IPS-18c (cell line): ENCODE measurements around the gene ALOX15B.
A peak's percentile ranks its signal among the peaks of the same experiment; 100 is the strongest.
"Not testable (repeated sequence)": the region's sequence is repeated elsewhere in the genome, so short reads cannot be mapped to it uniquely, and the experiment has no call there.

Source experiments
- H3K4me3 ChIP-seq: 2 replicates; pipeline ENCODE4 v1.7.0; 2013; ENCODE audit warnings: low read depth, mild to moderate bottlenecking, low read length, moderate library complexity; ENCODE audit not compliant: insufficient read depth
- H3K9me3 ChIP-seq: one replicate; pipeline ENCODE4 v1.6.1; 2013; ENCODE audit warnings: mild to moderate bottlenecking, low read length, moderate library complexity; ENCODE audit not compliant: control insufficient read depth, insufficient read depth

ALOX15B gene

DNA sequence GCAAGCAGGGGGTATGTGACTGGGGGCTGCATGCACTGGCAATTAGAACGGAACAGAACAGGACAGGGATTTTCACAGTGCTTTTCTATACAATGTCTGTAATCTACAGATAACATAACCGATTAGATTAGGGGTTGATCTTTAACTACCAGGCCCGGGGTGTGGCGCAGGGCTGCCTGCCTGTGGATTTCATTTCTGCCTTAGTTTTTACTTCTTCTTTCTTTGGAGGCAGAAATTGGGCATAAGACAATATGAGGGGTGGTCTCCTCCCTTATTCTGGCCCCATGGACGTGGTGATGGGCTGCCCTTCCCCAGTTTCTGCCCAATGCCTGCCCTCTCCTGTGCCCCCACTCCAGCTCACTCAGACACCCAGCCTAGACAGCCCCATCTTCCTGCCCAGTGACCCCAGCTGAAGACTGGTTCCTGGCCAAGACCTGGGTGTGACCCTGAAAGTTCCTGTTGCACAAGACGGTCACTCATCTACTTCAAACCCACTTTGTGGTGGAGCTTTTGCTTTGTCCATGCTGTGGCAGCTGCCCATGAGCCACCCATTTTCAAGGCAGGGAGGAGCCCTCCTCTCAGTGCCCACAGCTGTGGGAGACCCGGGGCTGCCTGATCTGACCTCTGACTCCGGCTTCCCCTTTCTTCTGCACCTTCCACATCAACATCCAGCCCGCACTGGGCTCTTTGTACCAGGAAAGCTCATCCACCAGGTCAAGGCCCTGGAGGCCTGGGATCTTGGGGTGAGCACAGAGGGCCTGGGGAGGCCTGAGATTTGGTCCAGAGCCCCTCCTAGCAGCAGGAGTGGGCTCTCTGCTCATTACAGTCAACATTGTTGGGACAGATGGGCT, 30.1 kb downstream of the ALOX15B start:
- Histone ChIP-seq H3K4me3 (no peak overlapping the region), H3K9me3 (no peaks in the 10 kb centered on the region)

DNA sequence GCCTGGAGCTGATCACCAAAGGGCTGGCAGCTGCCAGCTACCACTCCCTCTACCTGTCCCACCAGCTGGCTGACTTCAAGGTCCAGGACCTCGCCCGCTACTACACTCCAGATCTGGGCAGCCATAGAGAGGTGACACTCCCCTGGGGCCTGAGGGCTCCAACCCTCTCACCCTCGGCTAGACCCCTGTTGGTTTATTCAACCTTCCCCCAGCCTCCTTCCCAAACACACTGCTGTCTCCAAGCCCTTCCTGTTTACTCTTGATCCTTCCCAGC, 30.7 kb downstream of the ALOX15B start:
- H3K9me3 ChIP-seq = no peaks in the 10 kb centered on the region
- no peak overlapping the region for H3K4me3 ChIP-seq

DNA sequence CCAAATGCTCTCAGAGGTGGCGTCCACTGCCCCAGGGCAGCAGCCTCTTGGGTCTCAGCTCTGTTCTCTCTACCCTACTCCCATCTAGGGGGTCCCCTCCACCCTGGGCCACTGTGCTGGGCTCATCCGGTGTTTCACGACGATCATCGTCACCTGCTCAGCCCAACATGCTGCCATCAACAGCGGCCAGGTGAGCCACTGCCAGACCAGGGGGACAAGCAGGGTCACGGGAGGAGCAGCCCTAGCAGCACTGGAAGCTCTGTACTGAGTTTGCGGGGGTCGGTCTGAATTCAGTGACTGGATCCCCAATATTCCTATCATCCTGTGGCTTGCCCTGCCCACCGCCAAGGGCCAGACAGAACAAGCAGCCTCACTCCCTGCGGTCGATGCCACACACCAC, 32.6 kb downstream of the ALOX15B start:
- no peak overlapping the region for H3K4me3 ChIP-seq

DNA sequence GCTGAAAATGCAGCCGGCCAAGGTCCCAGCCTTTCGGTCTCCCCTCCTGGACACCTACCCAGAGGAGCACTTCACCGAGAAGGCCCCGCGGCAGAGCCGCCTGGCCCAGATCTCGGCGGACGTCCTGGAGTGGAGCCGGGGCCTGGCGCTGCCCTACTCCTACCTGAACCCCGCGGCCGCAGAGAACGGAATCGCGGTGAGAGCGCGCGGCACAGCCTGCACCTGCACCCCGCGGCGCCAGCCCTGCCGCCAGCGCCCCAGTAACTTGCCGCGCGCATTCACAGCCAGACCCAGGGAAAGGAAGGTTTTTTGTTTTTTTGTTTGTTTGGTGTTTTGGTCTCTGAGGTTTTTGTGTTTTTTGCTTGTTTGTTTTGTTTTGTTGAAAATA, 33.5 kb downstream of the ALOX15B start:
- no peaks in the 10 kb centered on the region for H3K9me3 ChIP-seq
- peak overlapping the region; percentile 42; the same call in 1 of the 2 replicates for H3K4me3 ChIP-seq

More for the DNA sequence above, 32.6 kb downstream of the ALOX15B start:
- H3K9me3 ChIP-seq = no peaks in the 10 kb centered on the region

DNA sequence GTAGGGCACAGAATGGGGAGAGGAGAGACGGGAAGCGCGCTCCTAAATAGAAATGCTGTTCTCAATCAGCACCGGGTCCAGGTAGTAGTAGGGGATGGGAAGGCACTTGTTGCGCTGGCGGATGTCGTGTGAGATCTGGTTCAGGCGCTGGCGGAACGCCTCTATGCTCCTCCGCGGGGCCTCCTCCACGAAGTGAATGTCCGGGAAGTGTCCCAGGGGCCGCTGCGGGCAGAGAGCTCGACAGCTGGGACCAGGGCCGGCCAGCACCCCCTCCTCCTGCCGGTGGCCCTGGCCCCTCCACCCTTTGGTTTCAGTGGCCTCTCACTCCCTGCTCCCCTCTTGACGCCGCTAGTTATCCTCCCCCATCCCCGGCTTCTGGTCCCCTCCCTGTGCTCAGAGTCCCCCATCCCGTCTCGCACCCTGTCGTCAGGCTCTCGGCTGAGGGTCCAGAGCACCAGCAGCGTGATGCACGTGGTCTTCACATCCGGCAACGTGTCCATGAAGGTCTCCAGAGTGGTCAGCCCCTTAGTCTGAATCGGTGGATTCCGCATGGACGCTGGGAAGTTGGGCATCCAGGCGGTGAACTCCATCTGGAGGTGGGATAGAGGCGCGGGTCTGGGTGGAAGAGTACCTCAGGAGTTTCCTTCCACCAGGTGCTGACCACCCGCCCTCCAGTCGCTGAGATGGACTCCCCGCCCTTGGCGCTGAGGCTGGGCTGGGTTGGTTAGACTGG, 34.0 kb downstream of the ALOX15B start:
- H3K4me3 ChIP-seq = peak overlapping the region; percentile 42

DNA sequence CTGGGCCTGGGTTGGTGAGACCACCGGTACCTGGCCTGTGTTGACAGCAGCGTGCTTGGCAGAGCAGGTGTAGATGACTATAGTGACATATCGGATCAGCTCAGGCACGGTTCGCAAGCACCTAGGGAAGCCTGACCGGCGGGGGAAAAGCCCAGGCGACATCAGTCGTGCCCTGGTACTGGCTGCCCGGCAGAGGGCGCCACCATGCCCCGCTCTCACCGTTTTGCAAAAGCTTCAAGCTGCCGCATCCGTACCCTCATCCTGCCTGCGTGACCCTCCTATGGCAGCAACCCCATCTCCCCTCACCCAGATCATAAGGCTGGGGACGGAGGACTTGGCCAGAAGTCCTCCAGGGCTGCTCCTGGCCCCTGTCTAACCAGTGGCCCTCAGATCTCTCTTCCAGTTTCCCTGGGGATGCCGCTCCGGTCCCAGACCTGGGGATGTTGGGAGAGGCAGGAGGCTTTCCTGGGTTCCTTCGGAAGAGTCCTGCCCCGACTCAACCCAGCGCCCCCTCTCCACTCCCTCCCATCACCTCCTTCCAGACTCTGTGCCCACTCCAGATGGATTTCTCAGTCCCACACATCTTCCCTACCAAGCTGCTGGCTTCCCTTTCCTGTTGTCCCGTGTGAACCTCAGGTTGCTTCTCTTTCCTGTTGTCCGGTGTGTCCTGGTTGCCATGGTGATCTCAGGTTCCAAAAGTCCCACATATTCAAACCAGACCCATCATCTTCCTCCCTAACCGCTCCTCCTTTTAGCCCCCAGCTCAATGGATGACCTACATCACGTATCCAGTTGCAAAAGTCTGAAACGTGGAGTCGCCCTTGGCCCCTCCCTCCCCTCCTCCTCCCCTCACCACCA, 35.0 kb downstream of the ALOX15B start:
- H3K9me3 ChIP-seq = no peaks in the 10 kb centered on the region
- H3K4me3 ChIP-seq = peak overlapping the region; percentile 42; the same call in 1 of the 2 replicates

More for the DNA sequence above, 34.0 kb downstream of the ALOX15B start:
- no peaks in the 10 kb centered on the region for H3K9me3 ChIP-seq

DNA sequence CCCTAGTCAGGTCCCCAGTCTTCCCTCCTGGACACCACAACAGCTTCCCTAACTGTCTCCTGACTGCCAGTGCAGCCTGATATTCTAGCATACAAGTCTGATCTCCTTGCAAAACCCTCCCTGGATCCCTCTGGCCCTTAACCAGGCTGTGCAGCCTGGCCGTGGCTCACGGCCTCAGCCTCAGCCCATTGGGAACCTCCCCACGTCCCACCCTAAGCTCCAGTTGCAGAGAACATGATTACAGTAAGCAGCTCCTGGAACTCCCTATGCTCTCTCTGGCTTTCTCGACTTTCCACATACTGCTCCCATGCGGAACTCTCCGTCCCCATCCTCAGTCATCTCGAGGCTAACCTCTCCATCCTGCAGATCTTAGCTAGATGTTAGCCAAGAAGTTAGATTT, 35.7 kb downstream of the ALOX15B start:
- Histone ChIP-seq H3K4me3 (no peak overlapping the region), H3K9me3 (no peaks in the 10 kb centered on the region)

DNA sequence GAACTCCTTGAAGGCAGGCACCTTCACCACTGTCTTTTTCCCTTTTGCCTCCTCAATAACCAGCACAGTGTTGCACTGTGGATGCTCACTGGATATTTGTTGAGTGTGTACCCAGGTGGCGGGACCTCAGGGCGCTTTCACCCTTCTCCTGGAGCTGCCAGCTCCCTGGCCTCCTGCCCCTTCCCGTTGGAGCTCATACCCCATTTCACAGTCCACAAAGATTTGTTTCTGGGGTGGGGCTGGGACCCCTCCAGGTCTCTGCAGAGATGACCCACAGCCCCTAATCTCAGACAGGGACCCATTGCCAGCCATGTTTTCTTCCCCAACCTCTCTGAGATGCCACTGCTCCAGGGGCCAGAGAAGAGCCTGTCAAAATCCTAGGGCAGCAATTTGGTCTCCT, 36.2 kb downstream of the ALOX15B start:
- Histone ChIP-seq H3K9me3 (no peaks in the 10 kb centered on the region), H3K4me3 (no peak overlapping the region)

DNA sequence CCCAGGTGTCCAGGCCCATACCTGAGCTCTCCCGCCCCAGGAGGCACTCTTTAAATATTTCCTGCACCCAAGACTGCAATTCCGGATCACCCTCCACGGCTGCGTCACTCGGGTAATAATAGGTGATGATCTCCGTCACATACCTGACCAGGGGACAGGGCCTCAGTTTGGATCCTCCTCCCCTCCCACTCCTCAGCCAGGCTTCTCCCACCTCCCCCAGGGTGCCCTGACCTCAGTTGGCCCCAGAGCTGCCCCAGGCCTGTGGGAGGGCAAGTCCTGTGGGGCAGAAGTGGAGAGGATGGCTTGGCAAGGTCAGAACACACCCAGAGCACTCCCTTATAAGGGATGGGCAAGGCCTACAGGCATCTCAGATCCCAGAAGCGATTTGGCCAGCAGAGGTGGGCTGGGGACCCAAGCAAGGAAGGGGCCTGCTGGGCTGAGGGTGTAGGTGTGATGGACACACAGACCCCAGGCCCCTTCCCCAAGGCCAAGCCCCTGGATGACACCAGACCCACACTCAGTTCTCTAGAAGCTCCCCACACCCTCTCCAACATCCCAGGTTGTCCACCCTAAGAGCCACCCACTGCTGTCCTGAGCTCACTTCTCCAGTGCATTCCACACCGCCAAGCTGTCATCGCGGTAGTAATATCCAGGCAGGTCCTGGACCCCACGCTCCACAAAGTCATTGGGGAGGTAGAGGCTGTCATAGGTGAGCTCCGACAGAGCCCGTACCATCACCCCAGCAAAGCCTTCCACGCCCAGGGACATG, 36.9 kb downstream of the ALOX15B start:
- H3K9me3 ChIP-seq = no peaks in the 10 kb centered on the region
- no peak overlapping the region for H3K4me3 ChIP-seq

DNA sequence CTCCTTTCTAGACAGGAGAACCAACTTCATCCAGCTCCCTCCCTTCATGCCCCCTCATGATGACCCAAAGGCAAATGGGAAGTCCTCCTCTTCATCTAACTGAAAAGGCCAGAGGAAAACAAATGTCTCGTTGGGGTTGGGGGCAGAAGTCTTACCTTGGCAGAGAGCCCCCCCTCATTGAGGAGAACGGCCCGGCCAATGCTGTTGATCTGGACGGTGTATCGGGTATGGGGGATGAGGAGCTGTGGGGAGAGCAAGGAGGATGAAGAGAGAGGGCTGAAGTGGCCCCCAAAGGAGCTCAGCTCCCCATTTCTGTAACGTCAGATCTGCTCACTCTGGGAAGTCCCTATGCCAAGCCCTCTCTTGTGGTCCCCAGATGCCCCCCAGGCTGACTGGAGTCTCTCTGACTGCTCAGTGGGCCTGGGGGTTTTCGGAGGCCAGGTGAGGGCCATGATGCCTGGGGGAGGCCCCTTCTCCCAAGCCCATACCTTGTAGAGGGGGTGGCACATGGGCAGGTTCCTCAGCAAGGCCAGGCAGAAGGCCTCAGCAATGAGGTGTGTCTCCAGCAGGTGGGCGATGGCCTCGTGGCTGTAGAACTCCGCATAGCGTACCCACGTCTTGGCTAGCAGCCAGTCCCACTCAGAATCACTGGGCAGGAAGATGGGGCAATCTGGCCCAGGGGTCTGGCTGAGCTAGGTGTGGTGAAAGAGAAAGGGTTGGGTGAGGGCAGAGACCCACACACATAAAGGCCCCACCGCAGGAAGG, 37.8 kb downstream of the ALOX15B start:
- no peaks in the 10 kb centered on the region for H3K9me3 ChIP-seq
- no peak overlapping the region for H3K4me3 ChIP-seq

DNA sequence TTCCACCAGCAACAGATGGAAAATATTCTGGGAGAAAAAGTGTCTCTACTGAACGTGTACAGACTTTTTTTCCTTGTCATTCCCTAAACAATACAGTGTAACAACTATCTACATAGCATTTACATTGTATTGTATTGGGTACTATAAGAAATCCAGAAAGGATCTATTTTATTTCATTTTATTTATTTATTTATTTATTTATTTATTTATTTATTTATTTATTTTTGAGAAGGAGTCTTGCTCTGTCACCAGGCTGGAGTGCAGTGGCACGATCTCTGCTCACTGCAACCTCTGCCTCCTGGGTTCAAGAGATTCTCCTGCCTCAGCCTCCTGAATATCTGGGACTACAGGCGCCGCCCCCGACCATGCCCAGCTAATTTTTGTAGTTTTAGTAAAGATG, 39.1 kb downstream of the ALOX15B start:
- not testable (repeated sequence) for H3K9me3 ChIP-seq, H3K4me3 ChIP-seq

DNA sequence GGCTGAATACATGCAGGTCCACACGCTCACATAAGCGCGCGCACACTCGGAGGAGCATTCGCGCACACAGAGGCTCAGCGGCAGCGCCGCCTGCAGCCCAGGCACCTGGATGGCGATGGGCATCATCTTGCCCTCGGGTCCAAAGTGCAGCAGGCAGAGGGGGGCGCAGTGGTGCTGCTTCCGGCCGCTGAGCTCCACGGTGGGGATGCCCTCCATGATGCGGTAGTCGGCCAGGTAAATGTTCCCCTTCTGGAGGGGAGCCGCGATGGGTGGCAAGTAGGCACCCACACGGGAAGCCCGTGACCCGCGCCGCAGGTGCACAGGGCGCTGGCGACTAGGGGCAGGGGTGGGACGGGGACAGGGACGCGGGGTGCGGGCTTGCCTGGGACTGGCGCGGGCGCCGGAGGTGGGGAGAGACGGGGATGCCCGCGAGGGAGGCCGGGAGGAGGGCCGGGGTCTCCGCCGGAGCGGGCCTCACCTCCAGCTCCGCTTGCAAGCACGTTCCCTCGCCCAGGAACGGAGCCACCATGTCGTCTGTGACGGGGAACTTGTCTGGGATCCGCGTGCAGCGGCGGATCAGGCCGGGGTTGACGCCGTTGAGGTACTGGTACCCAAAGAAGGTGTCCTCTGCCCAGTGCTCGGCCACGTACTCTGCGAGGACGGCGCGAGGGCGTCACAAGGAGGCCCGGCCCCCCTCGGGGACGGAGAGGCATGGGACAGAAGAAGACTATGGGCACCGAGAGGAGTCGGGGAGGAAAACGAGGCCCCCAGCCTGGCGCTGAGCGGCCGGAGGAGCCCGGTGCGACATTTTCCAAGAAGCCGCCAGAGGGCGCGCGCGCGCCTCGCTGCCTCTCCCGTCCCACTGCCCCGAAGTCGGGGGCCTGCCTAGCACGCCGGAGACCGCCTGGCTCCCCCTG, 40.7 kb downstream of the ALOX15B start:
- Histone ChIP-seq H3K4me3 (peak overlapping the region; percentile 84), H3K9me3 (no peaks in the 10 kb centered on the region)

DNA sequence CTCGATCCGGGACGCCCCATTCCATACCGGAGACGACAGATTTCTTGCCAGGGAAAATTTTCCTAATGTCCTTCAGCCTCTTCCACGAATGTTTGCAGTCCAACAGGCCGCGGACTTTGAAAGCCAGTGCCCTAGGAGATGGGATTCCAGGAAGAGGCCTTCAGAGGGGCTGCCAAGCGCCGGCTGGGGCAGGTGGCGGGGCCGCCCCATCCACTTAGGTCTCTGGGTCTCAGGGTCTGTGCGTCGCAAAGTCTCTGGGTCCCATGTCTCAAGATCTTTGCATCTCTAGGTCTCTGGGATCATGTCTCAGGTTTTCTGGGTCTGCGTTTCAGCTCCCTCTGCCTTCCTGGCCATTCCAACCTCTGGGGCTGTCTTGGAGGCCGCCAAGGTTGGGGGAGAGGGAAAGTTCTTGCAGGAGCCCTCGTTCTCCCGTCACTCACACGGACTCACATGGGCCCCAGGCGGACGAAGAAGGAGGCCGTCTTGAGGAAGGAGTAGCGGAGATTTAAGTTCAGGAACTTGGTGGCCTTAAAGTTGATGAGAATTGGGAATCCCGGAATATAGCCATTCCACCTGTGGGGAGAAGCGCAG, 41.4 kb downstream of the ALOX15B start:
- Histone ChIP-seq H3K9me3 (no peaks in the 10 kb centered on the region), H3K4me3 (peak overlapping the region; percentile 84; the same call in 1 of the 2 replicates)

DNA sequence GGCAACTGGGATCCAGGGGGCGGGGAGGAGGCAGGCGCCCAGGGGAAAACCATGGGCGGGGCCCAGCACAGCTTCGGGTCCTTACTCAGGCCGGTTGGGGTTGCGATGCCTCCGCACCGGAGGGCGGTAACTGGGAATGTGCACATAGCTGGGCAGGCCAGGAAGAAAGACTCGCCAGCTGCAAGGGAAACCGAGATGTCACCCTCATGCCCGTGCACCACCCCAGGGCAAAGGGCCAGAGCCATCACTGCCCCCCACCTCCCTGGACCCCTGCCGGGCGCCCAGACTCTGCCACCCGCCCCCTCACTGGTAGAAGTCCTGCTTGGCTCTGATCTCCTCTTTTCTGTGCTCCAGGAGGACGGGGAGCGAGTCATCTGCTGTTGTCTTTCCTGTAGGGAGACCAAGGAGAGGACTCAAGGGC, 42.0 kb downstream of the ALOX15B start:
- Histone ChIP-seq H3K9me3 (no peaks in the 10 kb centered on the region), H3K4me3 (no peak overlapping the region)

DNA sequence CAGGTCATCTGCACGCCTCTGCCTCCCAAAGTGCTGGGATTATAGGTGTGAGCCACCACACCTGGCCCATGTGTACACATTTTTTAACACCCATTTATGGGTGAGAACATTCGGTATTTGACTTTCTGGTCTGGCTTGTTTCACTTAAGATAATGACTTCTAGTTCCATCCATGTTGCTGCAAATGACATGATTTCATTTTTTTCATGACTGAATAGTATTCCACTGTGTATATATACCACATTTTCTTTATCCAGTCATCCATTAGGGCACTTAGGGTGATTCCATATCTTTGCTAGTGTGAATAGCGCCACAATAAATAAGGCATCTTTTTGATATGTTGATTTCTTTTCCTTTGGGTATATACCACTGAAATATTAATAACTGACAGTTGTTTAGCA, 43.0 kb downstream of the ALOX15B start:
- Histone ChIP-seq H3K4me3 (no peak overlapping the region), H3K9me3 (no peaks in the 10 kb centered on the region)
